ENCODE data around the gene RAB36. TPM values are rescaled to one million over a fixed set of nuclear protein-coding genes. Genes with fewer than 3 reads are reported as not detected.

RAB36 gene
- total and polyA plus RNA-seq, 9 of the 15 experiments (the other 6 are each of a cell fraction or from before 2014, with no cell fraction given): 0.04 to 0.50 (median 0.08) TPM; not detected in 3

GRCh38 chr22:23154461-23154860, 9.2 kb downstream of the RAB36 start (continued):
- 0 out of 2 replicates have a peak, but pooled peaks have one; percentile 38 for TF ChIP-seq STAT6 (CRISPR knock-in tag; IDR thresholded peaks at IDR 0.05)
- no peak for TF ChIP-seq E2F6 (IDR thresholded peaks at IDR 0.05; ENCODE audit: borderline replicate concordance in 1 of 2, extremely low read depth in 1 of 2, insufficient read depth in 1 of 2, insufficient read length in 1 of 2, low read depth in 1 of 2, low read length in 1 of 2, poor library complexity in 1 of 2, severe bottlenecking in 1 of 2)
- TF ChIP-seq WHSC1 (IDR thresholded peaks at IDR 0.05; ENCODE audit: low read length): no peak
- TF ChIP-seq CXXC5 (CRISPR knock-in tag; IDR thresholded peaks at IDR 0.05): no peak
- 0 out of 2 replicates have a peak, but pooled peaks have one; percentile 59 for TF ChIP-seq E2F1 (CRISPR knock-in tag; IDR thresholded peaks at IDR 0.05)
- TF ChIP-seq, protein P1, sequence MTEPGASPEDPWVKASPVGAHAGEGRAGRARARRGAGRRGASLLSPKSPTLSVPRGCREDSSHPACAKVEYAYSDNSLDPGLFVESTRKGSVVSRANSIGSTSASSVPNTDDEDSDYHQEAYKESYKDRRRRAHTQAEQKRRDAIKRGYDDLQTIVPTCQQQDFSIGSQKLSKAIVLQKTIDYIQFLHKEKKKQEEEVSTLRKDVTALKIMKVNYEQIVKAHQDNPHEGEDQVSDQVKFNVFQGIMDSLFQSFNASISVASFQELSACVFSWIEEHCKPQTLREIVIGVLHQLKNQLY (CRISPR knock-in tag; conservative IDR thresholded peaks at IDR 0.05): 0 out of 4 replicates have a peak, but pooled peaks of 1 of the 2 experiments have one; percentile 4
- no peak for TF ChIP-seq ZKSCAN1 (IDR thresholded peaks at IDR 0.05; ENCODE audit: low read depth, low read length)
- no peak for TF ChIP-seq ZNF280B (CRISPR knock-in tag; IDR thresholded peaks at IDR 0.05)
- TF ChIP-seq ZBTB17 (CRISPR knock-in tag; IDR thresholded peaks at IDR 0.05): no peak
- TF ChIP-seq HNRNPH1 (optimal IDR thresholded peaks at IDR 0.05; ENCODE audit: low read depth, low read length): no peak
- peak in 1 of 2 experiments; percentile 21; a peak in 1 of 4 replicates for TF ChIP-seq RCOR1 (IDR thresholded peaks at IDR 0.05; ENCODE audit: borderline replicate concordance in 1 of 2, low read depth in 2 of 2, low read length in 2 of 2)
- no peak for TF ChIP-seq CREB3L1 (IDR thresholded peaks at IDR 0.05; ENCODE audit: borderline replicate concordance, low read depth)
- TF ChIP-seq RAD21 (CRISPR knock-in tag; conservative IDR thresholded peaks at IDR 0.05 in 1 of 2, IDR thresholded peaks at IDR 0.05 in 1 of 2): no peak

Measured in K562 (cell line).